GM18505 (cell line): ENCODE measurements around the gene SDF4.
"Not testable (repeated sequence)": the region's sequence is repeated elsewhere in the genome, so short reads cannot be mapped to it uniquely, and the experiment has no call there.

Source experiments
- ATAC-seq: cut with Tn5 transposase; IDR thresholded peaks from one replicate; pipeline ENCODE4 v1.9.1; 2021; ENCODE audit not compliant: unreplicated experiment
- POLR2A ChIP-seq: IDR thresholded peaks from 4 replicates; pipeline ENCODE4 v1.6.1; 2011; ENCODE audit warnings: borderline replicate concordance; ENCODE audit not compliant: insufficient read depth, insufficient read length; ENCODE audit errors: extremely low read depth

SDF4 gene

GRCh38 chr1:1253972-1254666 lies 22.3 kb upstream of the SDF4 start:
- no peak for ATAC-seq
- no peak for TF ChIP-seq POLR2A

DNA sequence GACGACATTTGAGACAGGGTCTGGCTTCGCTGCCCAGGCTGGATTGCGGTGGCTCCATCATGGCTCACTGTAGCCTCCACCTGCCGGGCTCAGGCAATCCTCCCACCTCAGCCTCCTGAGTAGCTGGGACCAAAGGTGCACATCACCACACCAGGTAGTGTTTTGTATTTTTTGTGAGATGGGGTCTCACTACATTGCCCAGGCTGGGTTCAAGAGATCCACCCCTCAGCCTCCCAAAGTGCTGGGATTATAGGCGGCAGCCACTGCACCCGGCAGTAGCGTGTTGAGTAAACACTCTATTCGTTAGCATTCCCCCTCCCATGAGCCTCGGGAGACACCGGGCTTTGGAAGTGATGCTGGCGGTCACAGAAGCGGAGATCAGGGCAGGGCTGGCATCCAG lies 21.5 kb upstream of the SDF4 start:
- TF ChIP-seq POLR2A, result no peak
- no peak for ATAC-seq

- peak; percentile 42 for TF ChIP-seq POLR2A
- no peak for ATAC-seq
Measured at GRCh38 chr1:1250786-1251284, 19.0 kb upstream of the SDF4 start.

- not testable (repeated sequence) for ATAC-seq
Measured at GRCh38 chr1:1248009-1248913, 16.5 kb upstream of the SDF4 start.

GRCh38 chr1:1247341-1247913 lies 15.6 kb upstream of the SDF4 start:
- no peak for TF ChIP-seq POLR2A
- ATAC-seq, result no peak

DNA sequence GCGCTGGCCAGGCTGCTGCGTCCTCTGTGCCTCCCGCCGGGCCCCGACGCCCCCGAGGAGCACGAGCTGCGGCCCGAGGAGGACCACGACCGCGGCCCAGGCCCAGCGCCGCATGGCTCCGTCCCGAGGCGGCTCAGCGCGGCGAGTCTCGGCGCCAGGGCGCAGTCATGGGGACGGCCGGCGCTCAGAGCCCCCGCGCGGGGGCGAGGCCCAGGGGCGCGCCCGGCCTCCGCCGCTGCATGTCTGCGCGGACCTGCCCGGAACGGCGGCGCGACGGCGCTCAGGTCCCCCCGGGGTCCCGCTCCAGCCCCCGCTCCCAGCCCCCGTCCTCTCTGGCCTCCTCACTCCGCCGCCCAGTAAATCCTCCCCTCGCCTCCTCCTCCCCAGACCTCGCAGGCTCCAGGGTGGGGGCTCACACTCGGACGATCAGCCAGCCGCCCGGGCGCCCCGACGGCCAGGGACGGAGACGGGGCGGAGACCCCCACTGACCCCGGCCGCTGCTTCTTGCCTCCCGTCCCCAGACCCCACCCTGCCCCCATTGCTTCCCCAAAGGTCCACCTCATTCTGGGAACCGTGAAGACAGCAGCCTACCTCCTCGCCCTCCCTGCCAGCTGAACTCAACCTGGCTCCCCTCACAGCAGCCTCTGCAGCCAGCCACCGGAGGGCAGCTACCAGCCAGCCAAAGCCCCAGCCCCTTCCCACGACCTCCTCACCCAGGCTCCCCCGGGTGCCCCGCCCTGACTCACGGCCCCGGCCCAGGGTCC lies 15.0 kb upstream of the SDF4 start, which contains the start of gene C1QTNF12:
Gene C1QTNF12 (minus strand): TSS at position 146 of the 764 bp plus-strand sequence. CDS start 32 bp downstream, at position 114.
- ATAC-seq, result no peak
- no peak for TF ChIP-seq POLR2A

GRCh38 chr1:1245817-1246576 lies 14.2 kb upstream of the SDF4 start:
- TF ChIP-seq POLR2A, result no peak
- no peak for ATAC-seq

- TF ChIP-seq POLR2A, result no peak
- ATAC-seq, result no peak
Measured at GRCh38 chr1:1245178-1245816, 13.5 kb upstream of the SDF4 start.

DNA sequence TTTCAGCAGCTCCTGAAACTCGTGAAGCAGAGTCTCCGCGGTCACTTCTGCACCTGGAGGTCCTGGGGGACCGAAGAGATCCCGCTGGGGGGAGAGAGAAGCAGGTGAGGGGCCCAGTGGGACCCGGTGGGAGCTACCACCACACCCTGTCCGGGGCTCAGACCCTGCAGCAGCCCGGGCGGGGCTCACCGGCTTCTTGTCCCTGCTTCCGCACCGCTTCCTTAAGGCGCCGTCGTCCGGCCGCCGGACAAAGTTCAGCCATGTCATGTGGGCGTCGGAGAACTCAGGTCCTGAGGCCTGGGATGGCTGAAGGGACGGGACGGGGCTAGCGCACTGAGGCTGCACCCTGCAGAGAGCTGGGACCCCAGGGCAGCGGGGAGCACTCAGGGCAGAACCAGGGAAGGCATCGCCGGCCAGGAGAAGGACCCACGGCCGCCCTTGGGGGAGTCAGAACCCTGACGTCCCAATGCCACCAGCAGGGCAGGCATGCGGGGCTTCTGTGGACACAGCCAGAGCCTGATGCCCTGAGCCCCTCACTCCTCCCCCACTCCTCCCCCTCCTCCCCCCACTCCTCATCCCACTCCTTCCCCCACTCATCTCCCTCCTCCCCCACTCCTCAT lies 12.5 kb upstream of the SDF4 start:
- TF ChIP-seq POLR2A, result no peak
- ATAC-seq, result no peak

- ATAC-seq, result no peak
- TF ChIP-seq POLR2A, result no peak
Measured at GRCh38 chr1:1243807-1244191, 12.0 kb upstream of the SDF4 start.

GRCh38 chr1:1243266-1243660 lies 11.5 kb upstream of the SDF4 start:
- no peak for ATAC-seq
- no peak for TF ChIP-seq POLR2A
